OCI-LY7 (cell line): Measurements from ENCODE around the gene TPP1. TPM values are rescaled to one million over a fixed set of nuclear protein-coding genes. Genes with fewer than 3 reads are reported as not detected.

Experiments
- BruUV-seq: library from RNA; stranded (reverse); fragments of 400-500 nt; replicated peaks from 2 replicates; lab custom pipeline; 2021; lab: Mats Ljungman, UMichigan
- CTCF ChIA-PET: fragments of 300-600 bp; sonication (Branson Sonifier 250); formaldehyde crosslinking; loops from one replicate; lab custom pipeline; 2022; ENCODE audit warnings: antibody characterized with exemption; ENCODE audit not compliant: unreplicated experiment; lab: Charles Lee
- POLR2A ChIA-PET: fragments of 300-600 bp; sonication (Branson Sonifier 250); formaldehyde crosslinking; loops from one replicate; lab custom pipeline; 2022; ENCODE audit warnings: antibody characterized with exemption; lab: Charles Lee
- DNase-seq: peaks from one replicate; pipeline ENCODE4 v3.0.0-alpha.2; 2015; ENCODE audit warnings: low spot score
- H2AFZ ChIP-seq: fragments of 200-600 bp; sonication (generic), shearing (Covaris generic); 2 replicates; pipeline ENCODE4 v1.6.1; 2014; ENCODE audit warnings: mild to moderate bottlenecking, antibody characterized with exemption, low read length, moderate library complexity
- H3K27ac ChIP-seq: fragments of 200-600 bp; sonication (generic); 2 replicates; pipeline ENCODE4 v1.5.1; 2014; ENCODE audit warnings: mixed run types, low read depth, mild to moderate bottlenecking, moderate library complexity, low read length, inconsistent platforms; ENCODE audit not compliant: poor library complexity, severe bottlenecking
- H3K36me3 ChIP-seq: fragments of 200-600 bp; sonication (generic); 2 replicates; pipeline ENCODE4 v1.6.1; 2014; ENCODE audit warnings: mild to moderate bottlenecking, antibody characterized with exemption, low read length, moderate library complexity, mixed read lengths; ENCODE audit not compliant: insufficient read depth
- H3K4me1 ChIP-seq: fragments of 200-600 bp; sonication (generic); 2 replicates; pipeline ENCODE4 v1.5.1; 2014; ENCODE audit warnings: mild to moderate bottlenecking, low read length; ENCODE audit not compliant: insufficient read depth, poor library complexity, severe bottlenecking
- H3K4me2 ChIP-seq: fragments of 200-600 bp; sonication (generic); 2 replicates; pipeline ENCODE4 v1.6.1; 2014; ENCODE audit warnings: mild to moderate bottlenecking, low read length
- H3K4me3 ChIP-seq: fragments of 200-600 bp; sonication (generic); 2 replicates; pipeline ENCODE4 v1.5.1; 2014; ENCODE audit warnings: mild to moderate bottlenecking, low read depth, low read length; ENCODE audit not compliant: poor library complexity, severe bottlenecking
- H3K79me2 ChIP-seq: fragments of 200-600 bp; sonication (generic); 2 replicates; pipeline ENCODE4 v1.6.1; 2016; ENCODE audit warnings: low read depth, mild to moderate bottlenecking, low read length, moderate library complexity, mixed read lengths; ENCODE audit not compliant: insufficient read depth
- H3K9me2 ChIP-seq: fragments of 200-600 bp; sonication (generic); 2 replicates; pipeline ENCODE4 v1.6.1; 2016; ENCODE audit warnings: mild to moderate bottlenecking, low read length, mixed read lengths; ENCODE audit not compliant: insufficient read depth
- H3K9me3 ChIP-seq: fragments of 200-600 bp; sonication (generic); 2 replicates; pipeline ENCODE4 v1.6.1; 2014; ENCODE audit warnings: mild to moderate bottlenecking, mixed run types, low read length, mixed read lengths
- H4K20me1 ChIP-seq: fragments of 200-600 bp; sonication (generic); 2 replicates; pipeline ENCODE4 v1.6.1; 2014; ENCODE audit warnings: mild to moderate bottlenecking, antibody characterized with exemption, low read length, moderate library complexity, mixed read lengths; ENCODE audit not compliant: insufficient read depth
- CTCF ChIP-seq: fragments of 200-600 bp; sonication (generic); conservative IDR thresholded peaks from 2 replicates; pipeline ENCODE4 v1.5.1; 2014; ENCODE audit warnings: mild to moderate bottlenecking, antibody characterized with exemption, low read length, moderate library complexity, mixed read lengths
- EZH2phosphoT487 ChIP-seq: fragments of 200-600 bp; sonication (generic); IDR thresholded peaks from 2 replicates; pipeline ENCODE4 v1.6.1; 2018; ENCODE audit warnings: low read depth, borderline replicate concordance, mild to moderate bottlenecking, mixed run types, antibody characterized with exemption, low read length, moderate library complexity, mixed read lengths
- intact Hi-C: fragments of 100-400 bp; cut with micrococcal nuclease; formaldehyde crosslinking; loops from one replicate; pipeline ENCODE4 v1.10.0; 2022; ENCODE audit not compliant: unreplicated experiment
- total RNA-seq, 2 experiments: library from RNA; depleted of rRNA in 1 of 2; stranded (reverse); fragments of >200 nt in 1 of 2; shearing (Covaris generic) in 1 of 2; gene quantifications; 2 replicates each; pipeline ENCODE4 v1.2.3, GENCODE V29; 2014 to 2022

The TPP1 gene
- total RNA-seq, 2 experiments from 2014 or later: 16.6 to 41.1 TPM

DNA sequence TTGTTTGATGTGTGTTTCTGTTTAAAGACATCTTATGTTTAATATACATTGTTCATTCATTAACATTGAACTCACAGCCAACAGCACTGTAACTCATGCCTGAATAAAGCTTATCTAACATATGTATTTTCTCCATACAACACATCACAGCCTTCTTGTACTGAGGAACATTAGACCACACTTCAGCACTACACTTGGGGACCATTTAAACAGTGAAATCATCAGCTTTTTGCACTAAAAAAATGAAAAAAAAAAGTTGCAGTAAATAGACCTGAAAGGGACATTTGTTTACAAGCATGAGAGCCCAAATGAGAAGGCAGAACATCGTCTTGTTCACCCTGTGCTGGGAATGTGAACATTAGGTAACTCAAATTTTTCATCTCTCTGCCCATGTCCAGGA is 15.3 kb upstream of the TPP1 start:
- no peaks in the 10 kb centered on the region for H3K9me3 ChIP-seq
- no peak overlapping the region for H3K27ac ChIP-seq
- no peak overlapping the region for H3K4me3 ChIP-seq
- no peaks in the 10 kb centered on the region for H3K9me2 ChIP-seq
- BruUV-seq: no TSS peak
- ChIA-PET POLR2A (interaction anchor here (1.3 kb wide), 1 partner anchor 15 kb away, joined by 3 read pairs; no protein-coding TSS in a partner anchor), CTCF (no interaction called here)
- no peak for DNase-seq
- no peak overlapping the region for H3K4me2 ChIP-seq
- no peaks in the 10 kb centered on the region for H3K79me2 ChIP-seq
- H2AFZ ChIP-seq: no peak overlapping the region
- H3K4me1 ChIP-seq: no peaks in the 10 kb centered on the region
- no peak for TF ChIP-seq CTCF
- no peak for TF ChIP-seq EZH2phosphoT487
- H3K36me3 ChIP-seq: no peaks in the 10 kb centered on the region
- intact Hi-C loops: no loop called here
- H4K20me1 ChIP-seq: no peaks in the 10 kb centered on the region

GRCh38 chr11:6633422-6634408 is 14.5 kb upstream of the TPP1 start:
- no peak for TF ChIP-seq CTCF
- TF ChIP-seq EZH2phosphoT487: no peak
- no peaks in the 10 kb centered on the region for H3K9me3 ChIP-seq
- H3K27ac ChIP-seq: no peak overlapping the region
- DNase-seq: no peak
- intact Hi-C loops: no loop called here
- ChIA-PET CTCF (no interaction called here), POLR2A (interaction anchor here (1.3 kb wide), 1 partner anchor 16 kb away, joined by 3 read pairs; no protein-coding TSS in a partner anchor)
- no peaks in the 10 kb centered on the region for H3K4me1 ChIP-seq
- H3K4me2 ChIP-seq: no peak overlapping the region
- no peaks in the 10 kb centered on the region for H3K36me3 ChIP-seq
- H4K20me1 ChIP-seq: no peaks in the 10 kb centered on the region
- H2AFZ ChIP-seq: no peak overlapping the region
- H3K79me2 ChIP-seq: no peaks in the 10 kb centered on the region
- no TSS peak for BruUV-seq
- H3K4me3 ChIP-seq: no peak overlapping the region
- H3K9me2 ChIP-seq: no peaks in the 10 kb centered on the region
